Activated naive CD4-positive, alpha-beta T cell (primary cell): ENCODE data around the gene HTT-AS.

Source experiments
- DNase-seq, 4 experiments: peaks; one replicate each; lab custom pipeline; 2025; lab: John Stamatoyannopoulos, UW

The HTT-AS gene

GRCh38 chr4:3030566-3031356 lies 43.6 kb downstream of the HTT-AS start:
- DNase-seq: no peak

GRCh38 chr4:3029464-3029863 lies 44.9 kb downstream of the HTT-AS start:
- no peak for DNase-seq

GRCh38 chr4:3026540-3026939 lies 47.8 kb downstream of the HTT-AS start:
- DNase-seq: no peak

DNA sequence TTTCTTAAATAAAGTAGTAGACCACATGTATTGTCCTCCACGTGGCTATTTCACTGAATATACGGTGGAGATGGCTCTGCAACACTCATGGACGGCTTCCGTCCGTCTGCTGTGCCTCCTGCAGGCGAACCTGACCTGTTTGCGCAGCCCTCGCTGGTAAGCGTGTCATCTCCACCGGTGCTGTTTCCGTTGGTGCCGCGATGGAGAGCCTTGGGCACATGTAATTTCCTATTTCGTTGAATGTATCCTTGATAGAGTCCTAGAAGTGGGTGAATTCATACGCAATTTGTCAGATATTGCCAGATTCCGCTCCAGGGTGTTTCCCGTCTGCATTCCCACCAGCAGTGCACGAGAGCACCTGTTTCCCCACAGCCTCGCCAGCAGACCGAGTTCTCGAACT lies 48.5 kb downstream of the HTT-AS start:
- DNase-seq: no peak

- DNase-seq: no peak
Measured at GRCh38 chr4:3022651-3023050, 51.7 kb downstream of the HTT-AS start.

DNA sequence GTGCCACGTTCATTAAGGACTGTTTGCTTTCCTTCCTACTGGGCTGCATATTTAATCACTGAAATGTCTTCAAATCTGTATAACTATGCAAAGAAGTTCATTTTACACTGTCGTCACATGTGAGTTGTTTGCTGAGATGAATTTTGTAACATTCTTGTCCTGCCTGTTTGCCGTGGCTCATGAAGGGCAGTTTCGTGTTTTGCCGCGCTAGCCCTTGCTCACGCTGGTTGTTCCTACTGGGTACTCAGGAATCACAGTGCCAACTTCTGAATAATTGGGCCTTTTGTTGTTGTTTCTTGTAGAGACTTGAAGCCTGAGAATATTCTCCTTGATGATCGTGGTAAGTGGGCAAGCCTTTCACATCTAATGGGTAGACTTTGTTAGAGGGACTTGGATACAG lies 52.2 kb downstream of the HTT-AS start:
- no peak for DNase-seq

DNA sequence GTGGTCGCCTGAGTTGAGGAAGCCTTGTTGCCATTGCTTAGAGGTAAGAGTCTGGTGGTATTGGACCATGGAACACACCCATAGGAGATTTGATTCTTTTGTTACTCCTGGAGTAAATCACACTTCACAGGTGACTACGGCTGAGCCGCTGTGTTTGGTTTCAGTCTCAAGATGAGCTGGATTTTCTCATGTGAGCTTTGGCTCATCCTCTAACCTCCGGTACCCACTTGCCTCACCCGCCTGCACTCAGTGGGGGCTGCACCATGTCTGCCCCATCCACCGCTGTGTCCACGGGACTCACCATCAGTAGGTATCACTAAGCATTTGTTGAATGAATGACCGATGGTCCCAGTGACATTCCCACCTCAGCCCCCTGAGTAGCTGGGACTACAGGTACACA lies 52.7 kb downstream of the HTT-AS start:
- no peak for DNase-seq

DNA sequence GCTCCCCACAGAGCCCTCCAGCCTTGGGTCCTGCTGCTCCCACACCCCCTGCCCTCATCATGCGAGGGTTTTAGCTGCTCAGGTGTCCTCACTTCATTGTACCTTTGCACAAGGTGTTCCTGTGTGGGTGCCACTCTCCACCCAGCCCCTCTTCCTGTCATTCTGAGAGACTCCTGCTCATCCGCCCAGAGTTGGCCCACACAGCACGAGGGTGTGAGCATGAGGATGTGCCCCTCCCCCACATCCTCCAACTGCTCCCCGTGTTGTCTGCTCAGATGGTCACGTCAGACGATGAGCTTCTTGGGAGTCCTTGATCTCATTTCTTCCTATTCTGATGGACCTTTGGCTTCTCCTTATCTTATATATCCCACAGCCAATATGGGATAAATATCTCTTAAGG lies 53.2 kb downstream of the HTT-AS start:
- DNase-seq: no peak

- DNase-seq: no peak
Measured at GRCh38 chr4:3019145-3019846, 55.0 kb downstream of the HTT-AS start.

DNA sequence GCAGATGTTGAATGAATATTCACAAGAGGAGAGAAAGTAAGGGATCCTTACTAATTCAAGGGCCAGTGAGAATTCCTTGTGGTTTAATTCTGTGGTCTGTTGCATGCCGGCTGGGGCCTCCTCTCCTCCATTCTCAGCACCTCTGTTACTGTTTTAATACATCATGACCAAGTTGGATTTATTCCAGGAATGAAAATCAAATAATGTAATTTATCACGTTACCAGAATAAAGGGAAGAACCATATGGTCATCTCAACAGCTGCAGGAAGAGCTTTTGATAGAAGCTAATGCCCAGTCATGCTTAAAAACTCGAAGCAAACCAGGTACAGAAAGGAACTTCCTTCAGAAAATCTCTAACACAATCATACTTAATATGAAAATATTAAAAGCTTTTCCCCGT lies 56.8 kb downstream of the HTT-AS start:
- DNase-seq: no peak

DNA sequence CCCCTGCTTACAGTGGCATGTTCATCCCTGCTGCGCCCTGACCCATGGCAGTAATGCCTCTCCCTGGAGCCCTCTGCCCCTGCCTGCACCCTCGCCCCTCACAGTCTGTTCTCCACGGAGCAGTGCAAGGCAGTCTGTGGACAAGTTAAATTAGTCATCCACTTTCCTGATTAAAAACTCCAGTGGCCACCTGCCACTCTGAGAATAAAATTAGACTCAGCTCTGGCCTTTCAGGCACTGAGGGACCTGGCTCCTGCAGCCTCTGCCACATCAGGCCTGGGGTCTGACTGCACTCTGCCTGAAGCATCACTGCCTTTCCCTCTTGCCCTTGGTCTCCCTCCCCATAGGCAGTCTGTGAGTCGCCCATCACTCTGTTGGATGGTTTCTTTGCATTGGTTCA lies 57.4 kb downstream of the HTT-AS start:
- DNase-seq: no peak

DNA sequence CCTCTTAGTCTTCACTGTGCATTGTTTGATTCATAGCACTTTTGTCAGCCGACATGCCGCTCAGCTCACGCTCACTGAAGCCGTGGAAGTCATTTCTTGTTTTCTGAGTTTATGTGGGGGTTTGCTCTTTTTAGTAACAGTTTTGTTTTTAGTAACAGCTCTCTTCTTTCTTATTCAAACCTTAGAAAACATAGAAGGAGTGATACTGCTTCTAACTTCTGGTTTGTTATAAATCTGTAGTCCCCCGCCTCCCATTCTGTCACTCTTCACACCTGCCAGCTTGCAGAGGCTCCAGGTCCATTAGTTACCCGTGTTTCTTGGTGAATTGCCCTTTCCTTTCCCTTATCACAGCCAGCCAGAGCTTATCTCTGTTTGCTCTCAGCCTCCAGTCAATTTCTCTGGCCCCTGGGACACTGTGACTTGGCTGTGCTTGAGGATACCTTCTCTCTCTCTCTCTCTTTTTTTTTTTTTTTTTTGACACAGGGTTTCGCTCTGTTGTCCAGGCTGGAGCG lies 60.4 kb downstream of the HTT-AS start:
- no peak for DNase-seq
